Measurements from ENCODE around the gene LIPG. TPM values are rescaled to one million over a fixed set of nuclear protein-coding genes. Genes with fewer than 3 reads are reported as not detected.
"Not testable (repeated sequence)": the region's sequence is repeated elsewhere in the genome, so short reads cannot be mapped to it uniquely, and the experiment has no call there.

Gene LIPG
- total RNA-seq (75.2 and 85.2 TPM in 2 replicates), polyA plus RNA-seq (36.9 and 43.4 TPM in 2 replicates)

- Histone ChIP-seq H3K27me3 (no peaks in the 10 kb centered on the region), H3K36me3 (replicated peaks; ENCODE audit: insufficient read depth, low read depth) (no peaks in the 10 kb centered on the region), H3K4me2 (peak within 1 kb of the TSS; percentile 87), H3K9me2 (replicated peaks; ENCODE audit: insufficient read depth) (no peaks in the 10 kb centered on the region), H3K79me2 (peaks cover 46% of the 10 kb centered on the region), H4K20me1 (ENCODE audit: insufficient read depth, poor library complexity, severe bottlenecking) (peaks cover 22% of the 10 kb centered on the region), H2AFZ (peak within 1 kb of the TSS; percentile 58), H3K4me1 (ENCODE audit: insufficient read depth) (peaks cover 22% of the 10 kb centered on the region), H3K27ac (peak within 1 kb of the TSS; percentile 58), H3K4me3 (peak within 1 kb of the TSS; percentile 68), H3K9me3 (ENCODE audit: low read depth) (no peaks in the 10 kb centered on the region)
- peak; percentile 91 for DNase-seq (ENCODE audit: low spot score)
- WGBS (ENCODE audit: low lambda C conversion rate, missing lambda C conversion rate) = 1% methylated on average over 66 of the region's 67 CpGs
- no peak for TF ChIP-seq EZH2 (IDR thresholded peaks at IDR 0.05; ENCODE audit: borderline replicate concordance)
- no peak for TF ChIP-seq EZH2phosphoT487 (IDR thresholded peaks at IDR 0.05; ENCODE audit: low read depth, severe bottlenecking, unreplicated experiment)
- TF ChIP-seq, protein P1, sequence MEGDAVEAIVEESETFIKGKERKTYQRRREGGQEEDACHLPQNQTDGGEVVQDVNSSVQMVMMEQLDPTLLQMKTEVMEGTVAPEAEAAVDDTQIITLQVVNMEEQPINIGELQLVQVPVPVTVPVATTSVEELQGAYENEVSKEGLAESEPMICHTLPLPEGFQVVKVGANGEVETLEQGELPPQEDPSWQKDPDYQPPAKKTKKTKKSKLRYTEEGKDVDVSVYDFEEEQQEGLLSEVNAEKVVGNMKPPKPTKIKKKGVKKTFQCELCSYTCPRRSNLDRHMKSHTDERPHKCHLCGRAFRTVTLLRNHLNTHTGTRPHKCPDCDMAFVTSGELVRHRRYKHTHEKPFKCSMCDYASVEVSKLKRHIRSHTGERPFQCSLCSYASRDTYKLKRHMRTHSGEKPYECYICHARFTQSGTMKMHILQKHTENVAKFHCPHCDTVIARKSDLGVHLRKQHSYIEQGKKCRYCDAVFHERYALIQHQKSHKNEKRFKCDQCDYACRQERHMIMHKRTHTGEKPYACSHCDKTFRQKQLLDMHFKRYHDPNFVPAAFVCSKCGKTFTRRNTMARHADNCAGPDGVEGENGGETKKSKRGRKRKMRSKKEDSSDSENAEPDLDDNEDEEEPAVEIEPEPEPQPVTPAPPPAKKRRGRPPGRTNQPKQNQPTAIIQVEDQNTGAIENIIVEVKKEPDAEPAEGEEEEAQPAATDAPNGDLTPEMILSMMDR (IDR thresholded peaks at IDR 0.05; ENCODE audit: poor library complexity) = no peak
Measured at GRCh38 chr18:49561289-49562193, at the start of gene LIPG. TSS of gene LIPG (plus strand) at chr18:49562057. CDS start at chr18:49562309, 252 bp downstream.

GRCh38 chr18:49512876-49513275 is 49.0 kb upstream of the LIPG start:
- not testable (repeated sequence) for H3K79me2 ChIP-seq; H3K36me3 ChIP-seq (replicated peaks; ENCODE audit: insufficient read depth, low read depth); H2AFZ ChIP-seq; H3K9me3 ChIP-seq (ENCODE audit: low read depth); H3K9me2 ChIP-seq (replicated peaks; ENCODE audit: insufficient read depth); H3K27ac ChIP-seq; H3K4me1 ChIP-seq (ENCODE audit: insufficient read depth); H4K20me1 ChIP-seq (ENCODE audit: insufficient read depth, poor library complexity, severe bottlenecking); H3K4me3 ChIP-seq; H3K27me3 ChIP-seq; H3K4me2 ChIP-seq; DNase-seq (ENCODE audit: low spot score)
- WGBS (ENCODE audit: low lambda C conversion rate, missing lambda C conversion rate) = 96% methylated on average over 8 of the region's 8 CpGs

GRCh38 chr18:49514577-49514976 is 47.3 kb upstream of the LIPG start:
- H3K27ac ChIP-seq = peak overlapping the region; percentile 42
- H3K79me2 ChIP-seq = no peaks in the 10 kb centered on the region
- no peaks in the 10 kb centered on the region for H3K4me1 ChIP-seq (ENCODE audit: insufficient read depth)
- WGBS (ENCODE audit: low lambda C conversion rate, missing lambda C conversion rate) = 43% methylated on average over 9 of the region's 9 CpGs
- no peaks in the 10 kb centered on the region for H3K9me2 ChIP-seq (replicated peaks; ENCODE audit: insufficient read depth)
- H3K27me3 ChIP-seq = no peaks in the 10 kb centered on the region
- peak; percentile 77 for DNase-seq (ENCODE audit: low spot score)
- no peaks in the 10 kb centered on the region for H3K9me3 ChIP-seq (ENCODE audit: low read depth)
- H2AFZ ChIP-seq = no peak overlapping the region
- no peaks in the 10 kb centered on the region for H4K20me1 ChIP-seq (ENCODE audit: insufficient read depth, poor library complexity, severe bottlenecking)
- H3K36me3 ChIP-seq (replicated peaks; ENCODE audit: insufficient read depth, low read depth) = no peaks in the 10 kb centered on the region
- H3K4me3 ChIP-seq = no peak overlapping the region
- TF ChIP-seq EZH2phosphoT487 (IDR thresholded peaks at IDR 0.05; ENCODE audit: low read depth, severe bottlenecking, unreplicated experiment) (no peak), EZH2 (IDR thresholded peaks at IDR 0.05; ENCODE audit: borderline replicate concordance) (no peak)
- TF ChIP-seq, protein P1 (IDR thresholded peaks at IDR 0.05; ENCODE audit: poor library complexity) = no peak
- peak overlapping the region; percentile 36 for H3K4me2 ChIP-seq

- H3K4me3 ChIP-seq; H4K20me1 ChIP-seq (ENCODE audit: insufficient read depth, poor library complexity, severe bottlenecking); DNase-seq (ENCODE audit: low spot score); H3K79me2 ChIP-seq; H3K36me3 ChIP-seq (replicated peaks; ENCODE audit: insufficient read depth, low read depth); H3K9me3 ChIP-seq (ENCODE audit: low read depth); H2AFZ ChIP-seq; H3K27me3 ChIP-seq; H3K4me1 ChIP-seq (ENCODE audit: insufficient read depth); H3K9me2 ChIP-seq (replicated peaks; ENCODE audit: insufficient read depth): not testable (repeated sequence)
- 93% methylated on average over 5 of the region's 5 CpGs for WGBS (ENCODE audit: low lambda C conversion rate, missing lambda C conversion rate)
- Histone ChIP-seq H3K4me2 (peak overlapping the region; percentile 32), H3K27ac (peak overlapping the region; percentile 42)
Measured at GRCh38 chr18:49515003-49515402, 46.9 kb upstream of the LIPG start.
